Measurements from ENCODE around the gene RAB27B. TPM values are rescaled to one million over a fixed set of nuclear protein-coding genes. Genes with fewer than 3 reads are reported as not detected.

The RAB27B gene
- total and polyA plus RNA-seq, 2 of the 8 experiments (the other 6 are each of a cell fraction or from before 2014, with no cell fraction given): 0.05 to 0.60 TPM

DNA sequence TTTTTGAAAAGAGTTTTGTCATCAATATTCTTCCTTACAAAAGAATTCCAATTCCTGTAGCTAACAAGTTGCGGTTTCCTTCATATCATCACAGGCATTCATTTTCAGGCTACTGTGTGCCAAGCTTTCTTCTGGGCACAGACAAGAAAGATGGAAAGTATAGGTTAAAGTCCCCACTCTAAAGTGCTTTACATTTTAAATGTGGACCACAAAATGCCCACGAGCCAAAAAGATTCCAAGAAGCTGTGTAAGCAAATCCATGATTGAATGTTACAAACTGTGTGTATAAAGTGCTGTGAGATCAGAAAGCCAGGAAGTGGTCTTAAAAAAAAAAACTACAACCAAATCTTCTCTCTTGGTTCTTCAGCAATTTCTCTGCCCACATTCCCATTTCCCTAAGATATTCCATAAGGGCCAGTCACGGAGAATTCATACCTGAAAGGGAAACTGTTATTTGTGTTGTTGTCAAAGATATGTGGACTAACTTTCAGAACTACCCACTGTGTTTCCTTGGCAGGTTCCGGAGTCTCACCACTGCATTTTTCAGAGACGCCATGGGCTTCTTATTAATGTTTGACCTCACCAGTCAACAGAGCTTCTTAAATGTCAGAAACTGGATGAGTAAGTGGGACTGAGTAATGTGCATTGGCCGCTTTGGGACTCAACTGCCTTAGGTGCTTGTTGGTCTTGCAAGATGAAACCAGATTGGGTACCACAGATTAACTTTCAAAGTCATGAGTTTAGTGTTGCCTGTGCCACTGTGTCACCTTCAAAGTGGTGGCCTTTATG is 55.7 kb downstream of the RAB27B start:
- Histone ChIP-seq H2BK120ac (replicated peaks; ENCODE audit: low read depth, low read length) (no peak overlapping the region), H3K36me3 (ENCODE audit: control insufficient read depth in 2 of 4, insufficient read depth in 4 of 4, low read length in 3 of 4) (no peaks in the 10 kb centered on the region), H2BK12ac (ENCODE audit: low read depth, low read length) (no peak overlapping the region), H3K18ac (ENCODE audit: extremely low read depth, low read length) (no peak overlapping the region), H3K23ac (ENCODE audit: insufficient read length) (no peak overlapping the region), H3K27ac (ENCODE audit: low read depth, low read length) (no peak overlapping the region), H2AFZ (ENCODE audit: low read length) (no peak overlapping the region), H3K4me2 (ENCODE audit: insufficient read depth in 1 of 2, low read depth in 2 of 2, low read length in 2 of 2) (no peak overlapping the region), H2BK15ac (ENCODE audit: low read length) (no peak overlapping the region), H3K79me2 (ENCODE audit: control insufficient read depth in 1 of 2, insufficient read depth in 2 of 2, low read length in 2 of 2) (no peaks in the 10 kb centered on the region), H2BK5ac (ENCODE audit: low read depth, low read length) (no peak overlapping the region), H3K9me3 (ENCODE audit: insufficient read depth in 2 of 2, low read depth in 1 of 2, low read length in 1 of 2) (no peaks in the 10 kb centered on the region), H4K5ac (ENCODE audit: insufficient read length, low read depth, low read length) (no peak overlapping the region), H2BK20ac (ENCODE audit: low read length) (no peak overlapping the region), H3K4me3 (ENCODE audit: extremely low read depth in 1 of 4, insufficient read depth in 2 of 4, low read depth in 3 of 4, low read length in 4 of 4) (no peak overlapping the region), H2AK5ac (ENCODE audit: low read depth, low read length) (no peak overlapping the region), H3K79me1 (ENCODE audit: low read depth, low read length) (no peaks in the 10 kb centered on the region), H3K23me2 (ENCODE audit: low read depth, low read length) (no peaks in the 10 kb centered on the region), H3K27me3 (replicated peaks in 1 of 4; ENCODE audit: control insufficient read depth in 3 of 4, extremely low read depth in 1 of 4, insufficient read depth in 3 of 4, low read length in 3 of 4) (peaks cover 0 to 3% (median 2%) of the 10 kb centered on the region in 4 experiments; a peak in 2 of 7 replicates), H4K20me1 (replicated peaks in 1 of 2; ENCODE audit: control insufficient read depth in 1 of 2, insufficient read depth in 2 of 2, low read length in 2 of 2) (no peaks in the 10 kb centered on the region), H3K56ac (replicated peaks; ENCODE audit: insufficient read length, low read depth, low read length) (no peak overlapping the region), H4K8ac (ENCODE audit: extremely low read depth, insufficient read depth, low read length) (no peak overlapping the region), H3K4ac (replicated peaks; ENCODE audit: insufficient read length, low read depth, low read length) (no peak overlapping the region), H3K14ac (ENCODE audit: insufficient read length) (no peak overlapping the region), H4K91ac (replicated peaks; ENCODE audit: insufficient read length, low read length) (no peak overlapping the region), H3K4me1 (replicated peaks in 1 of 4; ENCODE audit: control insufficient read depth in 3 of 4, insufficient read depth in 4 of 4, low read length in 3 of 4) (no peaks in the 10 kb centered on the region), H3K9ac (replicated peaks in 1 of 4; ENCODE audit: extremely low read depth in 1 of 4, low read depth in 3 of 4, low read length in 3 of 4) (no peak overlapping the region)
- TF ChIP-seq CBX8 (IDR thresholded peaks at IDR 0.05; ENCODE audit: borderline replicate concordance, low read depth, low read length) (no peak), GTF2F1 (IDR thresholded peaks at IDR 0.05; ENCODE audit: borderline replicate concordance, low read depth, low read length) (no peak), CHD2 (IDR thresholded peaks at IDR 0.05; ENCODE audit: low read length) (no peak), HDAC2 (IDR thresholded peaks at IDR 0.05; ENCODE audit: borderline replicate concordance in 1 of 2, low read depth in 2 of 2, low read length in 2 of 2) (no peak)
- DNase-seq (ENCODE audit: low read depth in 1 of 2, low spot score in 2 of 2): no peak
- WGBS, 2 experiments (ENCODE audit: extremely low coverage in 1 of 2, insufficient coverage in 1 of 2, insufficient read length in 1 of 2, insufficient replicate concordance in 2 of 2, low coverage in 1 of 2, low lambda C conversion rate in 2 of 2, missing lambda C conversion rate in 1 of 2): 88% methylated on average over 6 of the region's 6 CpGs; no CpG with 5 or more reads in 1 of the 2 experiments
- CTCF ChIA-PET (ENCODE audit: partially characterized antibody): no interaction called here
- FAIRE-seq: no peak
- POLR2A ChIA-PET (ENCODE audit: partially characterized antibody): interaction anchor here (1.1 kb wide), 1 partner anchor 15 kb away, joined by 3 read pairs; no protein-coding TSS in a partner anchor
